ENCODE results near the gene KRTAP1-4.

Gene KRTAP1-4

DNA sequence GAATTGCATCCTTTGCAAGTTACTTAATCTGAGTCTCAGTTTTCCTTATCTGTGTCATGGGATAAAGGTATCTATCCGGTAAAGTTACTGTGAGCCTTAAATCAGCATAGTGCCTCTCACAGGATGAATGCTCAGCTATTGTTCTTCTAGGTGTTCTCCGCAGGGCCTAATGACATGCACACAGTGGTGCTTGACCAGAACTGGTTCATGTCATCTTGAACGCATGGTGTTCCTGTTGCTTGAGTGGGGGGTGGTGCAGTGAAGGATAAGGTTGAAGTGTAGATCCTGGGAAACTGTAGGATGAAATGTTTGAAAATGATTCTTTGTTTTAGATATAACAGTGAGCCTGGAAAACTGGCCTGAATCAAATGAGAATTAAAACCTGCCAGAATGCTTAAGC is 49.9 kb downstream of the KRTAP1-4 start:
- TF ChIP-seq, protein P1, sequence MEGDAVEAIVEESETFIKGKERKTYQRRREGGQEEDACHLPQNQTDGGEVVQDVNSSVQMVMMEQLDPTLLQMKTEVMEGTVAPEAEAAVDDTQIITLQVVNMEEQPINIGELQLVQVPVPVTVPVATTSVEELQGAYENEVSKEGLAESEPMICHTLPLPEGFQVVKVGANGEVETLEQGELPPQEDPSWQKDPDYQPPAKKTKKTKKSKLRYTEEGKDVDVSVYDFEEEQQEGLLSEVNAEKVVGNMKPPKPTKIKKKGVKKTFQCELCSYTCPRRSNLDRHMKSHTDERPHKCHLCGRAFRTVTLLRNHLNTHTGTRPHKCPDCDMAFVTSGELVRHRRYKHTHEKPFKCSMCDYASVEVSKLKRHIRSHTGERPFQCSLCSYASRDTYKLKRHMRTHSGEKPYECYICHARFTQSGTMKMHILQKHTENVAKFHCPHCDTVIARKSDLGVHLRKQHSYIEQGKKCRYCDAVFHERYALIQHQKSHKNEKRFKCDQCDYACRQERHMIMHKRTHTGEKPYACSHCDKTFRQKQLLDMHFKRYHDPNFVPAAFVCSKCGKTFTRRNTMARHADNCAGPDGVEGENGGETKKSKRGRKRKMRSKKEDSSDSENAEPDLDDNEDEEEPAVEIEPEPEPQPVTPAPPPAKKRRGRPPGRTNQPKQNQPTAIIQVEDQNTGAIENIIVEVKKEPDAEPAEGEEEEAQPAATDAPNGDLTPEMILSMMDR (IDR thresholded peaks at IDR 0.05; ENCODE audit: extremely low read depth, insufficient read depth, missing control alignments): no peak
- in situ Hi-C loops (cut with MboI; ENCODE audit: low pct_unique_long_range_greater_than_20kb, low sequenced_read_pairs, unreplicated experiment): no loop called here
- no peak for DNase-seq (ENCODE audit: low spot score)
